ENCODE results near the gene C15orf39. TPM values are rescaled to one million over a fixed set of nuclear protein-coding genes. Genes with fewer than 3 reads are reported as not detected.
A peak's percentile ranks its signal among the peaks of the same experiment; 100 is the strongest.

The C15orf39 gene
- total RNA-seq, 1 donor from 2014 or later: 73.2 TPM

DNA sequence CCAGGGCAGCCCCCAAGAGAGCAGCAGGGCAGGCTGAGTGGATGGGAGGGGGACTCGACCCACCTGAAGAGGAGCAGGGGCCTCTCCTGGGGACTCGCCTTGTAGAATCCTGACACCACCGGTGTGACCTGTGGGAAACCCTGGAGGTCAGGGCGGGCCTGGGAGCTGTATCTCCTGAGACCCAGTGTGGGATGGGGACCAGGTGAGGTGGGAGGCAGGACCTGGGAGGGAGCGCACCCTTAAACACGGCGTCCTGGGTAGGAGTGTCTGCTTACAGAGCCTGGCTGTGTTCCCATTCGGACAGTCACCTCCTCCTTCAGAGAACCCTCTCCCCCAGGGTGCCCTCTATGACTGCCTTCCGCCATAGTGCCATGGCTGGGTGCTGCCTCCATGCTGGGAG, 27.1 kb downstream of the C15orf39 start:
- ATAC-seq (ENCODE audit: low read depth) (no peak), DNase-seq (no peak)
- H3K9me3 Mint-ChIP-seq: no peaks in the 10 kb centered on the region
- ChIA-PET CTCF (no interaction called here), POLR2A (interaction anchor here (0.8 kb wide), 1 partner anchor 14 kb away, joined by 3 read pairs; no protein-coding TSS in a partner anchor)
- H3K4me1 Mint-ChIP-seq: peaks cover 2% of the 10 kb centered on the region
- H3K27ac Mint-ChIP-seq: no peak overlapping the region
- H3K36me3 Mint-ChIP-seq (ENCODE audit: low read depth): no peaks in the 10 kb centered on the region
- TF ChIP-seq, protein P1, sequence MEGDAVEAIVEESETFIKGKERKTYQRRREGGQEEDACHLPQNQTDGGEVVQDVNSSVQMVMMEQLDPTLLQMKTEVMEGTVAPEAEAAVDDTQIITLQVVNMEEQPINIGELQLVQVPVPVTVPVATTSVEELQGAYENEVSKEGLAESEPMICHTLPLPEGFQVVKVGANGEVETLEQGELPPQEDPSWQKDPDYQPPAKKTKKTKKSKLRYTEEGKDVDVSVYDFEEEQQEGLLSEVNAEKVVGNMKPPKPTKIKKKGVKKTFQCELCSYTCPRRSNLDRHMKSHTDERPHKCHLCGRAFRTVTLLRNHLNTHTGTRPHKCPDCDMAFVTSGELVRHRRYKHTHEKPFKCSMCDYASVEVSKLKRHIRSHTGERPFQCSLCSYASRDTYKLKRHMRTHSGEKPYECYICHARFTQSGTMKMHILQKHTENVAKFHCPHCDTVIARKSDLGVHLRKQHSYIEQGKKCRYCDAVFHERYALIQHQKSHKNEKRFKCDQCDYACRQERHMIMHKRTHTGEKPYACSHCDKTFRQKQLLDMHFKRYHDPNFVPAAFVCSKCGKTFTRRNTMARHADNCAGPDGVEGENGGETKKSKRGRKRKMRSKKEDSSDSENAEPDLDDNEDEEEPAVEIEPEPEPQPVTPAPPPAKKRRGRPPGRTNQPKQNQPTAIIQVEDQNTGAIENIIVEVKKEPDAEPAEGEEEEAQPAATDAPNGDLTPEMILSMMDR (IDR thresholded peaks at IDR 0.05): no peak
- no peak overlapping the region for H3K4me3 Mint-ChIP-seq
- peaks cover 23% of the 10 kb centered on the region for H3K27me3 Mint-ChIP-seq
- intact Hi-C loops (cut with micrococcal nuclease): no loop called here

DNA sequence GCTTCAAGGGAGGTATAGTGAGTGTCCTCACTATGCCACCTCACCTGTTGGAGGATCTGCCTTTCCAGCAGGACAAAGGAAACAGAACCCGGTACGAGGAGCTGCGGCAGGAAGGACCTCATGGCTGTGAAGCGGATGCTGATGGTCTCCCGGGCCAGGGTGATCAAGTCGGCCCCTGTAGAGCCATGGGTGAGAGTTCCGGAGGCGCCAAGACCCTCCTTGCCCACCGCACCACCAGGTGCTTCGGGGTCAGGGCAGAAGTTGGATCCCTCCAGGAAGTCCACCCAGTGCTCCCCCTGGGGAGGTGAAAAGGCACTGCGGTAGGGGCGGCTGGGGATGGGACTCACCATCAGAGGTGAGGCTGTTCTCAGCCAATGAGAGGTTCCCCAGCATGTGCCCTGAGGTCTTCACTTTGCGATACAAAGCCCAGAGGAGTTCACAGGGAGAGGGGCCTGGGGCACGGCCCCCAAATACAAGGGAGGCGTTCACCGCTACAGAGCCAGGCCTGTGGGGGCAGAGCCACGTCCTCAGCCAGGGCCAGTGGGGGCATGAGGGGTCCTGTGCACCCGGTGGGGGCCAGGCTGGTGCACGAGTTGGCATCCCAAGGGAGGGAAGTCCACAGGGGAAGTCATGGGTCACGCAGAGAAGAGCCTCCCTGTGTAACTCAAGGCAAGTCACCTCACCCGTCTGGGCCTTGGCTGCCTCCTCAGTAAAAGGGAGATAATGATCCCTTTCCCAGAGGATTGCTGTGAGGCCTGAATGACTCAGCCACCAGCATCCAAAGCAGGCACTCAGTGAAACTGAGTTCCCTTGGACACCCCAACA, 27.7 kb downstream of the C15orf39 start:
- intact Hi-C loops (cut with micrococcal nuclease): no loop called here
- Mint-ChIP-seq H3K27ac (no peak overlapping the region), H3K9me3 (no peaks in the 10 kb centered on the region), H3K27me3 (peaks cover 27% of the 10 kb centered on the region), H3K4me3 (no peak overlapping the region), H3K4me1 (peaks cover 2% of the 10 kb centered on the region), H3K36me3 (ENCODE audit: low read depth) (no peaks in the 10 kb centered on the region)
- ATAC-seq (ENCODE audit: low read depth): no peak
- DNase-seq: no peak
- CTCF ChIA-PET: no interaction called here
- TF ChIP-seq, protein P1 (IDR thresholded peaks at IDR 0.05): no peak
- POLR2A ChIA-PET: no interaction called here

DNA sequence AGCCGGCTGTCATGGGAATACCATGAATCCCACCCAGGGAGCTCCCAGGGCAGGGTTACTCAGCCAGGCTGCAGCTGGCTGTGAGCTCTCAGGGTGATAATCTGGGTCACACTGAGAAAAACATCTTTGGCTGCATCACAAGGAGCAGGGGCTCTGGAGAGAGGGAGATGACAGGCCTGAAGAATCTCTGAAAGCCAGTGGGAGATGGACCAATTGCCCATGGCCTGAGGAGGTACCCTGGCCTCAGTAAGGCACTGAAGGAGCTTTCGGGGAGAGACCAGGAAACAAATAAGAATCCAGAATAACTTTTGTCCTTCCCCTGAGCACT, 28.3 kb downstream of the C15orf39 start:
- TF ChIP-seq, protein P1 (IDR thresholded peaks at IDR 0.05): no peak
- POLR2A ChIA-PET: no interaction called here
- no peaks in the 10 kb centered on the region for H3K9me3 Mint-ChIP-seq
- peak; percentile 7 for DNase-seq
- ATAC-seq (ENCODE audit: low read depth): no peak
- no peaks in the 10 kb centered on the region for H3K36me3 Mint-ChIP-seq (ENCODE audit: low read depth)
- H3K27me3 Mint-ChIP-seq: peaks cover 27% of the 10 kb centered on the region
- CTCF ChIA-PET: no interaction called here
- intact Hi-C loops (cut with micrococcal nuclease): no loop called here
- no peak overlapping the region for H3K4me3 Mint-ChIP-seq
- peaks cover 2% of the 10 kb centered on the region for H3K4me1 Mint-ChIP-seq
- no peak overlapping the region for H3K27ac Mint-ChIP-seq

DNA sequence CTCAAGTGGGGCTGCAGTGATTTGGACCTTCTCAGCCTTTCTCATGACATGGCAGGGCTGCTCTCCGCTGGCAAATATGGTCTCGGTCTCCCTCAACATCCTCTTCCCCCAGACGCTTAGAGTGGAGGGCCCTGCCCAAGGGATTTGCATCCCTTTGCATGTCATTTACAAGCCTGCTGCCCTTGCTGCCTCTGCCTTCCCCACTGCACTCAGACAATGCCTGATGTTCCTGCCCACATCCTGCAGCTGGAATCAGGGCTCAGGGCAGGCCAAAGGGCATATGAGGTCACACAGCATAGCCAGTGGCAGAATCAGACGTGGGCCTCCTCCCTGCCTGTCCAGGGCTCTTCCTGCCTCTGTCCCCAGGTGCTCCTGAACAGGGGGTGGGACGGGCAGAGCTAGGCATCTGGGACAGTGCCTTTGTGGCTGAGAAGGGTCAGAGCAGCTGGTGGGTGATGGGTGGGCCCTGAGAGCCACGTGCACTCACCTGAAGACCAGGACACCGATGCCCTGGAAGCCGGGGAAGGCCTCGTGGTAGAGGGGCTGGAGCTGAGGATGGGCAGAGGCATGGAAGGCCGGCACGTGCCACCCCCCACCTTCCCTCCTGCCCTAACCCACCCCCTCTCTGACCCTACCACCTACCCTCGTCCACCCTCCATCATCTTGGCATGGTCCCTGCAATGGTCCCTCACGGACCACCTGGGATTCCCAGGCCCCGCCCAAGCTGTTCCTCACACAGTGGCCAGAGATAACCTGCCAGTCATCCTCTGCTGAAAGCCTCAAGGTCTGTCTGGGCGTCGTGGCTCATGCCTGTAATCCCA, 29.1 kb downstream of the C15orf39 start:
- H3K4me1 Mint-ChIP-seq: peaks cover 2% of the 10 kb centered on the region
- peaks cover 28% of the 10 kb centered on the region for H3K27me3 Mint-ChIP-seq
- no peaks in the 10 kb centered on the region for H3K9me3 Mint-ChIP-seq
- H3K36me3 Mint-ChIP-seq (ENCODE audit: low read depth): no peaks in the 10 kb centered on the region
- no peak for ATAC-seq (ENCODE audit: low read depth)
- H3K27ac Mint-ChIP-seq: no peak overlapping the region
- peak; percentile 9 for DNase-seq
- no peak overlapping the region for H3K4me3 Mint-ChIP-seq
- POLR2A ChIA-PET: interaction anchor here (1.2 kb wide), 1 partner anchor 11 kb away, joined by 4 read pairs; no protein-coding TSS in a partner anchor
- intact Hi-C loops (cut with micrococcal nuclease): no loop called here
- CTCF ChIA-PET: interaction anchor here (0.5 kb wide), 1 partner anchor 1014 kb away, joined by 3 read pairs; no protein-coding TSS in a partner anchor
- TF ChIP-seq, protein P1 (IDR thresholded peaks at IDR 0.05): no peak

DNA sequence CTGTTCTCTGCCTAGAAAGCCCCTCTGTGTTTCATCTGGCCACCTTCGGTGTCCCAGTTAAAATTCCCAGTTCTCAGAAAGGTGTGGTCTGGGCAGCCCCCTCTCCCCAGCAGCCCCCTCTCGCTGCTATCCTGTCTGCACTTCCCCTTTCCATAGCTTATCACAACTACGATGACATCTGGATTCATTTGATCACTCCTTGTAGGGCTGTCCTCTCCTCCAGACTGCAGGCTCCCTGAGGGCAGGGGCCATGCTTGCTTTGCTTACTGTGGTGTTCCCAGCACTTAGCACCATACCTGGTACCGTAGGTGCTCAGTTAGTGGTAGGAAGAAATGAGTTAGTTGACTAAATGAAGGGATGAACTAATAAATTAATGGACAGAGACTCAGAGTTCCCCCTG, 30.2 kb downstream of the C15orf39 start:
- H3K36me3 Mint-ChIP-seq (ENCODE audit: low read depth): no peaks in the 10 kb centered on the region
- no peak overlapping the region for H3K4me3 Mint-ChIP-seq
- TF ChIP-seq, protein P1 (IDR thresholded peaks at IDR 0.05): no peak
- CTCF ChIA-PET: no interaction called here
- POLR2A ChIA-PET: interaction anchor here (1.2 kb wide), 1 partner anchor 12 kb away, joined by 4 read pairs; no protein-coding TSS in a partner anchor
- DNase-seq (peak; percentile 6), ATAC-seq (ENCODE audit: low read depth) (no peak)
- peaks cover 2% of the 10 kb centered on the region for H3K4me1 Mint-ChIP-seq
- H3K27ac Mint-ChIP-seq: no peak overlapping the region
- H3K9me3 Mint-ChIP-seq: no peaks in the 10 kb centered on the region
- peaks cover 28% of the 10 kb centered on the region for H3K27me3 Mint-ChIP-seq
- intact Hi-C loops (cut with micrococcal nuclease): no loop called here

Data from activated B cell treated with CpG ODN at 0.5 μM for 24 hours (primary cell).